ENCODE results near the gene SLC13A1. TPM values are rescaled to one million over a fixed set of nuclear protein-coding genes. Genes with fewer than 3 reads are reported as not detected.

Gene SLC13A1
- total and polyA plus RNA-seq, 2 experiments from 2014 or later = not detected

GRCh38 chr7:123154231-123154860, 45.4 kb downstream of the SLC13A1 start (continued):
- peak; percentile 88 to 96 for TF ChIP-seq CTCF (conservative IDR thresholded peaks at IDR 0.05; ENCODE audit: low read depth in 2 of 2)
- TF ChIP-seq ZNF331 (CRISPR knock-in tag; IDR thresholded peaks at IDR 0.05; ENCODE audit: low read depth) = no peak
- TF ChIP-seq, protein P1, sequence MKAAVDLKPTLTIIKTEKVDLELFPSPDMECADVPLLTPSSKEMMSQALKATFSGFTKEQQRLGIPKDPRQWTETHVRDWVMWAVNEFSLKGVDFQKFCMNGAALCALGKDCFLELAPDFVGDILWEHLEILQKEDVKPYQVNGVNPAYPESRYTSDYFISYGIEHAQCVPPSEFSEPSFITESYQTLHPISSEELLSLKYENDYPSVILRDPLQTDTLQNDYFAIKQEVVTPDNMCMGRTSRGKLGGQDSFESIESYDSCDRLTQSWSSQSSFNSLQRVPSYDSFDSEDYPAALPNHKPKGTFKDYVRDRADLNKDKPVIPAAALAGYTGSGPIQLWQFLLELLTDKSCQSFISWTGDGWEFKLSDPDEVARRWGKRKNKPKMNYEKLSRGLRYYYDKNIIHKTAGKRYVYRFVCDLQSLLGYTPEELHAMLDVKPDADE (IDR thresholded peaks at IDR 0.05) = no peak
- no peak for TF ChIP-seq ZNF114 (CRISPR knock-in tag; IDR thresholded peaks at IDR 0.05)

DNA sequence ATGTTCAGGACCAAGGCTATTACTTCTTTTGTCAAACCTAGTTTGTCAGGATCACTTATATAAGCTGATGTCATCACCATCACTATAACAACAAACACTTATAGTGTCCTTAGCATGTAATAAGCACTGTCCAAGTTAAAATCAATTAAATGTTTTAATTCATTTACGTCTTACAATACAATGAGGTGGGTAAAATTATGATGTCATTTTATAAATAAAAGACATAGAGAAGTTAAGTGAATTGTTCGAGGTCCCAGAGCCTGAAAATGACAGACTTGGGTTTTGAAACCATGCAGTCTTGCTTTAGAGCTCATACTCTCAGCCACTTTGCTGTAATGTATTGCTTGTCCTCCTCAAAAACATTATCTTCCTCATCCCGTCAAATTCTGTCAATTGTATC, 48.3 kb downstream of the SLC13A1 start:
- Histone ChIP-seq H3K27me3 (ENCODE audit: insufficient read depth) (no peaks in the 10 kb centered on the region), H3K4me2 (no peak overlapping the region), H3K9me2 (ENCODE audit: insufficient read depth) (no peaks in the 10 kb centered on the region), H2AFZ (no peak overlapping the region), H3K36me3 (ENCODE audit: insufficient read depth) (no peaks in the 10 kb centered on the region), H4K20me1 (replicated peaks; ENCODE audit: insufficient read depth) (no peaks in the 10 kb centered on the region), H3F3A (replicated peaks; ENCODE audit: low read depth) (no peaks in the 10 kb centered on the region), H3K4me1 (ENCODE audit: insufficient read depth) (no peaks in the 10 kb centered on the region), H3K79me2 (replicated peaks; ENCODE audit: insufficient read depth) (no peaks in the 10 kb centered on the region), H3K27ac (ENCODE audit: low read depth) (no peak overlapping the region), H3K4me3 (no peak overlapping the region)
- Mint-ChIP-seq H3K36me3 (ENCODE audit: low read depth) (no peaks in the 10 kb centered on the region), H3K4me1 (no peaks in the 10 kb centered on the region), H3K9me3 (no peaks in the 10 kb centered on the region), H3K27ac (no peak overlapping the region), H3K27me3 (ENCODE audit: insufficient read depth, low read depth, poor library complexity) (peaks cover 2% of the 10 kb centered on the region), H3K4me3 (no peak overlapping the region)
- DNase-seq (ENCODE audit: low spot score) (no peak), ATAC-seq (no peak)
- TF ChIP-seq CTCF (conservative IDR thresholded peaks at IDR 0.05; ENCODE audit: low read depth in 2 of 2) (no peak), EZH2 (IDR thresholded peaks at IDR 0.05; ENCODE audit: low read depth, unreplicated experiment) (no peak), ZNF331 (CRISPR knock-in tag; IDR thresholded peaks at IDR 0.05; ENCODE audit: low read depth) (no peak), CREB1 (CRISPR knock-in tag; IDR thresholded peaks at IDR 0.05; ENCODE audit: low read depth) (no peak), NANOG (IDR thresholded peaks at IDR 0.05; ENCODE audit: borderline replicate concordance) (no peak), ZNF462 (CRISPR knock-in tag; IDR thresholded peaks at IDR 0.05) (no peak), EZH2phosphoT487 (IDR thresholded peaks at IDR 0.05; ENCODE audit: unreplicated experiment) (no peak)
- TF ChIP-seq, protein P1 (IDR thresholded peaks at IDR 0.05) = no peak

All from GM23338 (cell line).